Upper lobe of right lung (tissue), 1 donor: ENCODE measurements around the gene DTNB. TPM values are rescaled to one million over a fixed set of nuclear protein-coding genes. Genes with fewer than 3 reads are reported as not detected.

ENCODE experiments used
- ATAC-seq: fragments of 200-7000 bp; cut with Tn5 transposase; one replicate; pipeline ENCODE4 v1.9.1; 2020; ENCODE audit warnings: mild to moderate bottlenecking, moderate library complexity
- DNase-seq: peaks from one replicate; pipeline ENCODE4 v3.0.0-alpha.2; 2020
- H3K27ac ChIP-seq: fragments of 200-600 bp; one replicate; pipeline ENCODE4 v1.8.0; 2022
- H3K27me3 ChIP-seq: fragments of 200-600 bp; one replicate; pipeline ENCODE4 v1.8.0; 2022; ENCODE audit warnings: mild to moderate bottlenecking
- H3K36me3 ChIP-seq: fragments of 200-600 bp; one replicate; pipeline ENCODE4 v1.8.0; 2022
- H3K4me1 ChIP-seq: fragments of 200-600 bp; one replicate; pipeline ENCODE4 v1.8.0; 2022
- H3K4me3 ChIP-seq: fragments of 200-600 bp; one replicate; pipeline ENCODE4 v1.8.0; 2022; ENCODE audit warnings: mild to moderate bottlenecking
- H3K9me3 ChIP-seq: fragments of 200-600 bp; one replicate; pipeline ENCODE4 v1.8.0; 2022
- intact Hi-C: fragments of 100-400 bp; cut with DNase I; formaldehyde crosslinking; loops from one replicate; pipeline ENCODE4 v1.11.0; 2022
- total RNA-seq: library from RNA; stranded (reverse); fragmentation: NEBNext Ultra II Directional; extraction: Animal tissue kit (Norgen Biotek cat#: 25700); gene quantifications from one replicate; pipeline ENCODE4 v1.2.1, GENCODE V29; 2021
- TF ChIP-seq, protein P1 (sequence below): fragments of 200-600 bp; IDR thresholded peaks from one replicate; pipeline ENCODE4 v1.8.0; 2022; ENCODE audit warnings: antibody characterized with exemption
- donor health status: DM: no; HTN: yes; CAD: no; lungs with severe emphysema.

Gene DTNB
- total RNA-seq, 1 donor from 2014 or later: 18.1 TPM

DNA sequence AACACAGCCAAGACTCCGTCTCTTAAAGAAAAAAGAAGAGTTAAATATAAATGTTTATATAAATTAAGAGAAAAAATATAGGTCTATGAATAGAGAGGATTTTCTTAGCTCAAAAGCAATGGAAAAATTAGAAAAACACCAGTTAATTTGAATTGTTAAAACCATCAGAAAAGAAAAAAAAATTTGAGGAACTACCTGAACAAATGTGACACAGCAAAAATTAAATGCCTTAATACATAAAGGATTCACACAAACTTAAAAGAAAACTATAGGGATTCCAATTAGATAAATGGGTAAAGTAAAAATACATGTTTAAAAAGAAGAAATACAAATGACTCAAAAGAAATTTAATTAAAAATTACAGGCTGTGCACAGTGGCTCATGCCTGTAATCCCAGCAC lies 183.7 kb downstream of the DTNB start:
- Histone ChIP-seq H3K4me3 (no peak overlapping the region), H3K36me3 (no peaks in the 10 kb centered on the region), H3K27me3 (no peaks in the 10 kb centered on the region), H3K4me1 (no peaks in the 10 kb centered on the region), H3K27ac (no peak overlapping the region), H3K9me3 (no peaks in the 10 kb centered on the region)
- TF ChIP-seq, protein P1, sequence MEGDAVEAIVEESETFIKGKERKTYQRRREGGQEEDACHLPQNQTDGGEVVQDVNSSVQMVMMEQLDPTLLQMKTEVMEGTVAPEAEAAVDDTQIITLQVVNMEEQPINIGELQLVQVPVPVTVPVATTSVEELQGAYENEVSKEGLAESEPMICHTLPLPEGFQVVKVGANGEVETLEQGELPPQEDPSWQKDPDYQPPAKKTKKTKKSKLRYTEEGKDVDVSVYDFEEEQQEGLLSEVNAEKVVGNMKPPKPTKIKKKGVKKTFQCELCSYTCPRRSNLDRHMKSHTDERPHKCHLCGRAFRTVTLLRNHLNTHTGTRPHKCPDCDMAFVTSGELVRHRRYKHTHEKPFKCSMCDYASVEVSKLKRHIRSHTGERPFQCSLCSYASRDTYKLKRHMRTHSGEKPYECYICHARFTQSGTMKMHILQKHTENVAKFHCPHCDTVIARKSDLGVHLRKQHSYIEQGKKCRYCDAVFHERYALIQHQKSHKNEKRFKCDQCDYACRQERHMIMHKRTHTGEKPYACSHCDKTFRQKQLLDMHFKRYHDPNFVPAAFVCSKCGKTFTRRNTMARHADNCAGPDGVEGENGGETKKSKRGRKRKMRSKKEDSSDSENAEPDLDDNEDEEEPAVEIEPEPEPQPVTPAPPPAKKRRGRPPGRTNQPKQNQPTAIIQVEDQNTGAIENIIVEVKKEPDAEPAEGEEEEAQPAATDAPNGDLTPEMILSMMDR: no peak
- ATAC-seq (no peak), DNase-seq (no peak)
- intact Hi-C loops: no loop called here

DNA sequence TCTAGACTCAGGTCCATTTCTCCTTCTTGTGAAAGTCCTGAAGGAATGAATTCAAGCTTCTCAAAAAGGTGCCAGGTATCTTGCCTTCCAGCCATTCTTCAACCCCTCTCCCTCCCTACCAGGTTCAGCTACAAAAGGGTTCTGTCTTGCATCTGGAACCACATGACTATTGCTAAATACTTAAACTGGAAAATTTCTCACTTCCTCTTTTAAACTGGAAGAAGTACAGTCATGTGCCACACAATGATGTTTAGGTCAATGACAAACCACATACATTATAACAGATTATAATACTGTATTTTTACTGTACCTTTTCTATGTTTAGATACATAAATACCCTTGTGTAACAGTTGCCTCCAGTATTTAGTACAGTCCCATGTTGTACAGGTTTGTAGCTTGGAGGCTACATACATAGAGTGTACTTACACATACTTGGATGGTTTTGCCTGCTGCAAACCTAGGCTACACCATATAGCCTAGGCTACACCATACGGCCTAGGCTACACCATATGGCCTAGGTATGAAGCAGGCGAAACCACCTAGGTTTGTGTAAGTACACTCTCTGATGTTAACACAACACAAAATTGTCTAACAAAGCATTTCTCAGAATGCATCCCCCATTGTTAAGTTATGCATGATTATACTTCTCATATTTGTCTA lies 189.6 kb downstream of the DTNB start:
- no peak overlapping the region for H3K27ac ChIP-seq
- H3K4me3 ChIP-seq: no peak overlapping the region
- DNase-seq: no peak
- H3K27me3 ChIP-seq: no peaks in the 10 kb centered on the region
- H3K9me3 ChIP-seq: no peaks in the 10 kb centered on the region
- ATAC-seq: peak; percentile 75
- peaks cover 4% of the 10 kb centered on the region for H3K4me1 ChIP-seq
- intact Hi-C loops: no loop called here
- no peaks in the 10 kb centered on the region for H3K36me3 ChIP-seq
- TF ChIP-seq, protein P1: no peak

DNA sequence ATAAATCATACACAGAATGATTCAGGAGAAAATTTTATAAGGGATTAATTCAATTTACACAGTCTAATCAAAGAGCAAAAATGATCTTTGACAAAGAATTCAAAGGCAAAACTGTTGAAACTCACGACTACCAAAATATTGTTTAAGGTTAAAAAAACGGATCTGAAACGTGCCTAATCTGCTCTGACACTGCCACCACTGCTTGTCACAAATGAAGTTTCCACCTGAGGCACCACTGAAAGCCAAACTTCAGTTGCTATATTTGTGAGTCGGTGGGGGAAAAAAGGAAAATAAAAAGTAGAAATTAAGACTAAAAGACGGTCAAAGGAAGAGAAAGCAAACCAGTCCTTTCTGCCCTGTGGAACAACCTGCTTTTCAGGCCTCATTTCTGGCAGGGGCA lies 191.0 kb downstream of the DTNB start:
- H3K9me3 ChIP-seq: no peaks in the 10 kb centered on the region
- TF ChIP-seq, protein P1: no peak
- ATAC-seq (no peak), DNase-seq (no peak)
- H3K36me3 ChIP-seq: no peaks in the 10 kb centered on the region
- no peak overlapping the region for H3K4me3 ChIP-seq
- H3K27me3 ChIP-seq: no peaks in the 10 kb centered on the region
- no peak overlapping the region for H3K27ac ChIP-seq
- intact Hi-C loops: no loop called here
- peaks cover 4% of the 10 kb centered on the region for H3K4me1 ChIP-seq

DNA sequence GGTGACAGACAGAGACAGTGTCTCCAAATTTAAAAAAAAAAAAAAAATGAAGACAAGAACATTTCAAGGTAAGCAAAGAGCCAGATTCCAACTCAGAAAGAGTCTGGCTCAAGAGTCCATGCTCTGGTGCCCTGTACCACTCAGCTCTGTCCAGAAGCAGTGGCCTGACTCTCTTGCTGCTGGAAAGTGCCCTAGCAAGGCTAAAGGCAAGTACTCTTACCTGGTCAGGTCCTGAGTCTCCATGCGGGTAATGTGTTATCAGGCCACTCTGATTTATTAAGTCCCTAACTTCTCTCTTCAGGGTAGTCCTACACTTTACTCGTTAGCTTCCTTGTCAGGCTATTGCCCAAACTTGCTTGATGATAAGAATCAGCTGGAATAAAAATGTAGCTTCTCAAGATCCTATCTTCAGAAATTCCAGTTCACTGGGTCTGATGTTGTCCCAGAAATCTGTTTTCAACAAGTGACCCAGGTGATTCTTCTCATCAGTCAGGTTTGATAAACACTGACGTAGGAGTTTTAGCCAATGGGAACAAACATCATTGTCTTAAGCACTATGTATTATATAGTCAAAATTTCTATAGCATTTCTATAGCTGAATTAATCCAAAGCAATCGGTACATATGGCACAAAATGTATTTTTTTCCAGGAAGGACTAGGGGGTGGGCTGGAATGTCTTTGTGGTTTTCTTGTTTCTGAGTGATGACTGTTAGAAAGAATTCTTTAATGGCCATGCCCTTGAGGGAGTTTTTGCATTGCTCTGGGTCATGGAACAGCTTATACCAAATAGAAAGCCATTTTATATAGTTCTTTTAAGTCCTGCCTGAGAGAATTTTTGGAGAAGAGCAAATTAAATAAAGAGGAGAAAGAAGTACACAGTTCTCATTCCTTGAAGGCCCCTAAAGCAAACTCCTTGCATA lies 191.7 kb downstream of the DTNB start:
- H3K4me1 ChIP-seq: peaks cover 4% of the 10 kb centered on the region

DNA sequence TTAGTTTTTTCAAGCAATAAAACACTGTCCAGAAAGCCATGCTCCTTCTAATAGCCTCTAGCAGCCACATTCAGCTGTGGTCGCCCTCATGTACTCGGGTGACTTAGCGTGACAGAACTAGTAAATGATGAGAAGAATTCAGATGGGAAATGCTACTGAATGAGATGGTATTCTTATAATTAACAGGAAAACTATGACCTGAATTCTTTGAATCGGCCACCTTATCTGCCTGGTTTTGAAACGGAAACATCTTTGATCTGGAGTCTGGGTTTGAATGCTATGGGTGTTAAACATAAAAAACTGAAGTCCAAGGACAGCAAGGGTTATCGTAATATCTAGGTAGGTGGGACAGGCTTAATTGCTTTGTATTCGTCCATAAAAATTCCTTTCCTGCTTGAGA lies 192.8 kb downstream of the DTNB start:
- intact Hi-C loops: no loop called here
- Histone ChIP-seq H3K4me1 (peaks cover 4% of the 10 kb centered on the region), H3K27ac (no peak overlapping the region), H3K9me3 (no peaks in the 10 kb centered on the region), H3K27me3 (no peaks in the 10 kb centered on the region), H3K4me3 (no peak overlapping the region), H3K36me3 (no peaks in the 10 kb centered on the region)
- DNase-seq (no peak), ATAC-seq (no peak)
- TF ChIP-seq, protein P1: no peak

More for the DNA sequence above, 191.7 kb downstream of the DTNB start:
- H3K27me3 ChIP-seq: no peaks in the 10 kb centered on the region
- intact Hi-C loops: no loop called here
- H3K9me3 ChIP-seq: no peaks in the 10 kb centered on the region
- ATAC-seq (no peak), DNase-seq (no peak)
- no peak overlapping the region for H3K27ac ChIP-seq
- no peaks in the 10 kb centered on the region for H3K36me3 ChIP-seq
- TF ChIP-seq, protein P1: no peak
- H3K4me3 ChIP-seq: no peak overlapping the region
